ENCODE data around the gene KRT74.

DNA sequence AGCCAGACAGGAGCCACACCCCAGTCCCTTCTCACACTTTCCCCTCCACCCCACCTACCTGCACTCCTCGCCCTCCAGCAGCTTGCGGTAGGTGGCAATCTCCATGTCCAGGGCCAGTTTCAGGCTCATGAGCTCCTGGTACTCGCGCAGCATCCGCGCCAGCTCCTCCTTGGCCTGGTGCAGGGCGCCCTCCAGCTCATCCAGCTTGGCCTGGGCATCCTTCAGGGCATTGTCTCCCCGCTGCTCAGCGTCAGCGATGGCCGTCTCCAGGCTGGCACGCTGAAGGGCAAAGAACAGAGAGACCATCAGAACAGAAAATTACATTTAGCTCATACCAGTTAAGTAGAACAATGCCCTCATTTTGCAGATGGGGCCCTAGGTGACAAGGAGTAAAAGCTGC, 5.5 kb downstream of the KRT74 start:
- TF ChIP-seq, protein P1, sequence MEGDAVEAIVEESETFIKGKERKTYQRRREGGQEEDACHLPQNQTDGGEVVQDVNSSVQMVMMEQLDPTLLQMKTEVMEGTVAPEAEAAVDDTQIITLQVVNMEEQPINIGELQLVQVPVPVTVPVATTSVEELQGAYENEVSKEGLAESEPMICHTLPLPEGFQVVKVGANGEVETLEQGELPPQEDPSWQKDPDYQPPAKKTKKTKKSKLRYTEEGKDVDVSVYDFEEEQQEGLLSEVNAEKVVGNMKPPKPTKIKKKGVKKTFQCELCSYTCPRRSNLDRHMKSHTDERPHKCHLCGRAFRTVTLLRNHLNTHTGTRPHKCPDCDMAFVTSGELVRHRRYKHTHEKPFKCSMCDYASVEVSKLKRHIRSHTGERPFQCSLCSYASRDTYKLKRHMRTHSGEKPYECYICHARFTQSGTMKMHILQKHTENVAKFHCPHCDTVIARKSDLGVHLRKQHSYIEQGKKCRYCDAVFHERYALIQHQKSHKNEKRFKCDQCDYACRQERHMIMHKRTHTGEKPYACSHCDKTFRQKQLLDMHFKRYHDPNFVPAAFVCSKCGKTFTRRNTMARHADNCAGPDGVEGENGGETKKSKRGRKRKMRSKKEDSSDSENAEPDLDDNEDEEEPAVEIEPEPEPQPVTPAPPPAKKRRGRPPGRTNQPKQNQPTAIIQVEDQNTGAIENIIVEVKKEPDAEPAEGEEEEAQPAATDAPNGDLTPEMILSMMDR (IDR thresholded peaks at IDR 0.05), result no peak
- TF ChIP-seq ZFX (IDR thresholded peaks at IDR 0.05; ENCODE audit: borderline replicate concordance), result no peak

Measured in 22Rv1 (cell line).